ENCODE data around the gene IFT22. TPM values are rescaled to one million over a fixed set of nuclear protein-coding genes. Genes with fewer than 3 reads are reported as not detected.
"Not testable (repeated sequence)": the region's sequence is repeated elsewhere in the genome, so short reads cannot be mapped to it uniquely, and the experiment has no call there.

The IFT22 gene
- total RNA-seq, 1 experiment from 2014 or later = 21.5 TPM

DNA sequence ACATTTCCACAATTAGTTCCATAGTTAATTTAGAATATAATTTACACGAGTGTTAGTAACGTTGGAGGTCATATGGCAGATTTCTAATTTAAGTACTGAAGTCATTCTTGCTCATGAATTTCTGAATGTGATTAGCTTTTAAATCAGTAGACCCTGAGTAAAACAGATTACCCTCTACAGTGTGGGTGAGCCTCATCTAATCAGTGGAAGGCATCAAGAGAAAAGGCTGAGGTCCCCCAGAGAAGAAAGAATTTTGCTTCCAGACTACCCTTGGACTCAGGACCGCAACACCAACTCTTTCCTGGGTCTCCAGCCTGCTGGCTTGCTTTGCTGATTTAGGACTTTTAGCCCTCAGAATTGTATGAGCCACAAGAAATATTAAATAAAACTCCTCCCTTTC, 33.2 kb downstream of the IFT22 start:
- Mint-ChIP-seq H3K27ac (ENCODE audit: low read depth, unreplicated experiment) (no peak overlapping the region), H3K4me3 (ENCODE audit: unreplicated experiment) (no peak overlapping the region), H3K27me3 (ENCODE audit: insufficient read depth, unreplicated experiment) (peaks cover 36% of the 10 kb centered on the region), H3K36me3 (ENCODE audit: insufficient read depth, unreplicated experiment) (peaks cover 5% of the 10 kb centered on the region), H3K9me3 (ENCODE audit: unreplicated experiment) (no peaks in the 10 kb centered on the region), H3K4me1 (ENCODE audit: insufficient read depth, unreplicated experiment) (peaks cover 5% of the 10 kb centered on the region)
- BruUV-seq (replicated peaks) = no TSS peak
- DNase-seq (ENCODE audit: unreplicated experiment) = no peak
- TF ChIP-seq, protein P1, sequence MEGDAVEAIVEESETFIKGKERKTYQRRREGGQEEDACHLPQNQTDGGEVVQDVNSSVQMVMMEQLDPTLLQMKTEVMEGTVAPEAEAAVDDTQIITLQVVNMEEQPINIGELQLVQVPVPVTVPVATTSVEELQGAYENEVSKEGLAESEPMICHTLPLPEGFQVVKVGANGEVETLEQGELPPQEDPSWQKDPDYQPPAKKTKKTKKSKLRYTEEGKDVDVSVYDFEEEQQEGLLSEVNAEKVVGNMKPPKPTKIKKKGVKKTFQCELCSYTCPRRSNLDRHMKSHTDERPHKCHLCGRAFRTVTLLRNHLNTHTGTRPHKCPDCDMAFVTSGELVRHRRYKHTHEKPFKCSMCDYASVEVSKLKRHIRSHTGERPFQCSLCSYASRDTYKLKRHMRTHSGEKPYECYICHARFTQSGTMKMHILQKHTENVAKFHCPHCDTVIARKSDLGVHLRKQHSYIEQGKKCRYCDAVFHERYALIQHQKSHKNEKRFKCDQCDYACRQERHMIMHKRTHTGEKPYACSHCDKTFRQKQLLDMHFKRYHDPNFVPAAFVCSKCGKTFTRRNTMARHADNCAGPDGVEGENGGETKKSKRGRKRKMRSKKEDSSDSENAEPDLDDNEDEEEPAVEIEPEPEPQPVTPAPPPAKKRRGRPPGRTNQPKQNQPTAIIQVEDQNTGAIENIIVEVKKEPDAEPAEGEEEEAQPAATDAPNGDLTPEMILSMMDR (IDR thresholded peaks at IDR 0.05; ENCODE audit: unreplicated experiment) = no peak
- intact Hi-C loops (cut with micrococcal nuclease) = no loop called here
- ChIA-PET POLR2A (interaction anchor here (0.7 kb wide), 1 partner anchor 33 kb away, joined by 3 read pairs; the partner anchor contains the start of gene IFT22), CTCF (interaction anchor here (1.9 kb wide), 1 partner anchor 51 kb away, joined by 4 read pairs; the partner anchor contains the start of gene CLDN15)

DNA sequence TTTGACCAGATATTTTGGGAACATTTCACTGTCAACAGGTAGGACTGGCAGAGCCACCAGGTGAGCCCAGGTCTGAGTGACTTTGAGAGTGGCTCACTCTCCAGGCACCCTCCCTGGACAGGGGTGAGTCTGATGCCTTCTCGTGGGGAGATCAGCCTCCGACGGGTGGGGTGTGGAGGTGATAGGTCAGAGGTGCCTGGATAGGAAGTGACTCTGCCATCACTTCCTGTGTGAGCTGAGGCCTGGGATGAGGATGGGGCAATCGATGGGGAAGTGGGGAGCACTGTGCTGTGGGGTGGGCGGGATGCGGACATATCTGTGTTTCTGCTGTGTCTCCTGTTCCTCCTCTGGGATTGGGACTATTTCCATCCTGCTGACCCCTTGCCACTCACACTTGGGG, 34.6 kb downstream of the IFT22 start:
- TF ChIP-seq, protein P1 (IDR thresholded peaks at IDR 0.05; ENCODE audit: unreplicated experiment) = no peak
- intact Hi-C loops (cut with micrococcal nuclease) = no loop called here
- Mint-ChIP-seq H3K27ac (ENCODE audit: low read depth, unreplicated experiment) (no peak overlapping the region), H3K4me3 (ENCODE audit: unreplicated experiment) (no peak overlapping the region), H3K36me3 (ENCODE audit: insufficient read depth, unreplicated experiment) (peaks cover 5% of the 10 kb centered on the region), H3K27me3 (ENCODE audit: insufficient read depth, unreplicated experiment) (peaks cover 36% of the 10 kb centered on the region), H3K4me1 (ENCODE audit: insufficient read depth, unreplicated experiment) (peaks cover 10% of the 10 kb centered on the region), H3K9me3 (ENCODE audit: unreplicated experiment) (no peaks in the 10 kb centered on the region)
- BruUV-seq (replicated peaks) = no TSS peak
- POLR2A ChIA-PET = no interaction called here
- DNase-seq (ENCODE audit: unreplicated experiment) = no peak
- CTCF ChIA-PET = no interaction called here

DNA sequence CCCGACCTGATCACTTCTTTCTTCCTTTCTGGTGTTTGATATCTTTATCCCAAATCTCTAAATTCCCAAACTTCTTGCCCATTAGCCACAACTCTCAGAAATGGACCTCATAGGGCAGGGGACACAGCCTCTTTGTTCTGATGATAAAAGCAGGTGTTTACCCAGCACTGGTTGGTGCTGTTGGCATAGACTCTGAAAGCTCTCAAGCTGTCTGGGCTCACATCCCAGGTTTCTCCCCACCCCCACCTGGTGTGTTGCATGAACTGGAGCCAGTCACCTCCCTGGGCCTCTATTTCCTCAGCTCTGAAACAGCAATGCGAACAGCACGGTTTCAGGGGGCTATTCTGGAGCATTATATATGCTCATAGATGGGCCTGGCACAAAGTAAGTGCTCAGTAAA, 35.7 kb downstream of the IFT22 start:
- BruUV-seq (replicated peaks); intact Hi-C loops (cut with micrococcal nuclease); DNase-seq (ENCODE audit: unreplicated experiment); H3K9me3 Mint-ChIP-seq (ENCODE audit: unreplicated experiment); H3K4me3 Mint-ChIP-seq (ENCODE audit: unreplicated experiment); H3K27ac Mint-ChIP-seq (ENCODE audit: low read depth, unreplicated experiment); H3K36me3 Mint-ChIP-seq (ENCODE audit: insufficient read depth, unreplicated experiment); POLR2A ChIA-PET: not testable (repeated sequence)
- Mint-ChIP-seq H3K4me1 (ENCODE audit: insufficient read depth, unreplicated experiment) (peaks cover 10% of the 10 kb centered on the region), H3K27me3 (ENCODE audit: insufficient read depth, unreplicated experiment) (peaks cover 31% of the 10 kb centered on the region)
- CTCF ChIA-PET = interaction anchor here (0.9 kb wide), 1 partner anchor 142 kb away, joined by 3 read pairs; no protein-coding TSS in a partner anchor

DNA sequence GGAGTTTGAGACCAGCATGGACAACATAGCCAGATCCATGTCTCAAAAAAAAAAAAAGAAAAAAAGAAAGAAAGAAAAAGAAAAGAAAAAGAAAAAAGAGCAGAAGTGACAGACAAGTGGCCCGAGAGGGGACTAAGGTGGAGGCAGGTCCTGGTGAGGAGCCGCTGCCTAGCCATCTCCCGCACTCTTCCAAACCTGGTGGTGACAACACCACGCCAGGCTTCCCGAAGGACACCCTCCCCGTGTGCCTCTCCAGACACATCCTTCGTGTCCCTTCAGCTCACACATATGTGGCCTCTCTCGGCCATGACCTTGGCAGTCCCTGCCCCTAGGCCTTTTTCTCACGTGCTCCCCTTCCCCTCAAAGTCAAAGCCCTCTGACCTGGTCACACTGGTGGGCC, 36.4 kb downstream of the IFT22 start:
- TF ChIP-seq, protein P1 (IDR thresholded peaks at IDR 0.05; ENCODE audit: unreplicated experiment) = no peak
- ChIA-PET POLR2A (no interaction called here), CTCF (interaction anchor here (0.6 to 1.6 kb wide), 3 partner anchors 21 to 120 kb away, joined by 3 to 4 read pairs (median 3); no protein-coding TSS in a partner anchor)
- Mint-ChIP-seq H3K4me3 (ENCODE audit: unreplicated experiment) (no peak overlapping the region), H3K4me1 (ENCODE audit: insufficient read depth, unreplicated experiment) (peaks cover 5% of the 10 kb centered on the region), H3K27ac (ENCODE audit: low read depth, unreplicated experiment) (no peak overlapping the region), H3K36me3 (ENCODE audit: insufficient read depth, unreplicated experiment) (no peaks in the 10 kb centered on the region), H3K27me3 (ENCODE audit: insufficient read depth, unreplicated experiment) (peaks cover 24% of the 10 kb centered on the region), H3K9me3 (ENCODE audit: unreplicated experiment) (no peaks in the 10 kb centered on the region)
- DNase-seq (ENCODE audit: unreplicated experiment) = no peak
- intact Hi-C loops (cut with micrococcal nuclease) = no loop called here
- BruUV-seq (replicated peaks) = no TSS peak

DNA sequence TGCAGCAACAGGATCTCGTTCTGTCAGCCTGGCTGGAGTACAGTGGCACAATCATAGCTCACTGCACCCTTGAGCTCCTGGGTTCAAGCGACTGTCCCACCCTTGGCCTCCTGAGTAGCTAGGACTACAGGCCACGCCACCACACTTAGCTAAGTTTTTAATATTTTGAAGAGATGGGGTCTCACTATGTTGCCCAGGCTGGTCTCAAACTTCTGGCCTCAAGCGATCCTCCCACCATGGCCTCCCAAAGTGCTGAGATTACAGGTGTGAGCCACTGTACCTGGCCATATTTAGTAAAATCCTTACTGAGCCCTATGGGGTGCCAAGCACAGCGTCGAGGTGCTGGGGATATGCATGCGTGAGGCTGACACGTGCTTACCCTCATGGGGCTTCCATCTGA, 40.7 kb downstream of the IFT22 start:
- DNase-seq (ENCODE audit: unreplicated experiment); POLR2A ChIA-PET; H3K36me3 Mint-ChIP-seq (ENCODE audit: insufficient read depth, unreplicated experiment); BruUV-seq (replicated peaks); H3K27ac Mint-ChIP-seq (ENCODE audit: low read depth, unreplicated experiment); H3K9me3 Mint-ChIP-seq (ENCODE audit: unreplicated experiment); H3K4me1 Mint-ChIP-seq (ENCODE audit: insufficient read depth, unreplicated experiment); H3K4me3 Mint-ChIP-seq (ENCODE audit: unreplicated experiment): not testable (repeated sequence)
- CTCF ChIA-PET = interaction anchor here (1.1 to 4.1 kb wide), 4 partner anchors 14 to 138 kb away, joined by 3 to 45 read pairs (median 17); partner anchors contain the start of gene FIS1
- intact Hi-C loops (cut with micrococcal nuclease) = loop anchor here (5.0 kb wide), 1 partner anchor 39 kb away; no protein-coding TSS in a partner anchor
- peaks cover 22% of the 10 kb centered on the region for H3K27me3 Mint-ChIP-seq (ENCODE audit: insufficient read depth, unreplicated experiment)

Data from MCF 10A (cell line).